Breast epithelium (tissue), 3 donors: Measurements from ENCODE around the gene FAM111A.

Experiments used
- POLR2A ChIP-seq: fragments of 450-650 bp; IDR thresholded peaks from one replicate; pipeline ENCODE4 v1.6.1; 2016; ENCODE audit warnings: antibody characterized with exemption, mild to moderate bottlenecking, moderate library complexity
- POLR2AphosphoS5 ChIP-seq, 3 donors: sonication (generic); formaldehyde crosslinking; IDR thresholded peaks; one replicate each; pipeline ENCODE4 v1.6.1; 2017; ENCODE audit warnings: antibody characterized with exemption in 3 of 3

DNA sequence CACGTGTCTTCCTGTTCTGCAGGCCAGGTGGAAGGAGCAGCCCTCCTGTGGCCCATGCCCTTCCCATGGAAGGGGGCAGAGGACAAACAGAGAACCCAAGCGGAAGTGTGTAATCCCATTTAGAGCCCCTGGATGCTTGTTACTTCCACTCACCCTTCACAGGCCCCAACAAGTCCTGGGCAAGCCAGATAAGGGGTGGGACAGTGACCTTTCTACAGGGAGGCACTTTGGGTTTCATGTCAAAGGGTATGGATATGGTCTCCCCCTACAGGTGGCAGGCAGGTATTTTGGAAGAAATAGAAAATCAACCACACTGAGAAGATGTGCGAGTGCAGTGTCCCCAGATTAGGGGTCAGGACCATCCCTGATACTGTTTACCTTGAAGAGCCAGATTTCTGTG, 58.7 kb downstream of the FAM111A start:
- TF ChIP-seq POLR2AphosphoS5 (IDR thresholded peaks at IDR 0.05) (no peak), POLR2A (no peak)
